ENCODE measurements around the gene BRSK1.

BRSK1 gene

DNA sequence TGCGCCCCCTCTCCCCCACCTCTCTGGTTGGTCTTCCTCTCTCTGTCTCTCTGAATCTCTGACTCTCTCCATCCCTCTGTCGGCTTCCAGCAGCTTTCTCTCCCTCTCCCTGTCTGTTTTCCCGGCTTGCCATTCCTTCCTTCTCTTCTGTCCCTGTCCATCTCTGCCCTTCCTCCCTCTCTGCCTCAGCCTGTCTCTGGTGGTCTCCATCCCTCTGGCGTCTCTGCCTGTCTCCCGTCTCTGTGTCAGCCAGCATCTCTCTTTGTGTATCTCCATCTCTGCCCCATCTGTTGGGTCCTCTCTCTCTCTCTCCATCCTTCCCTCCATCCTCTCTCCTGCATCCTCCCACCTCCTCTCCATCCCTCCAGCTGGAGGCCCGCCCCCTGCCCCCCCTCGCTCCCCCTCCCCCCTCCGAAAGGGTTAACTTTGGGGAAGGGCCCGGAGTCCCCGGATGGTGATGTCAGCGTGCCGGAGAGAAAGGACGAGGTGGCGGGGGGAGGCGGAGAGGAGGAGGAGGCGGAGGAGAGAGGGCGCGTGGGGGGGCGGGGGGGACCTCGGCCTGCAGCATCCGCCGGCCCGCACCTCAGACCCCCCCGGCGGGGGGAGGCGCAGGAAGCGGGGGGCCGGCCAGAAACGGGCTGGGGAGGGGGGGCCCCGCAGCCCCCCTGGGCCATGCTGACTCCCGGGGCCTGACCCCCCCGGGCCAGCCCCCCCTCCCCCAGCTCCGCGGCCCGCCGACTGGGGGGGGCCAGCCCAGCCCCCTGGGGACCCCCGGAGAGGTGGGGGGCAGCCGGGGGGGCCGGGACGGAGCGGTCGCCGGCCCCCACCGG is at the start of gene BRSK1:
Gene BRSK1 (plus strand): TSS at position 450 of the 830 bp plus-strand sequence. CDS start 446 bp downstream, outside the sequence.
- peak; percentile 20 for DNase-seq

- DNase-seq, result no peak
These were observed 45.8 kb upstream of the BRSK1 start for GRCh38 chr19:55238030-55238429.

- no peak for DNase-seq
These were observed 44.8 kb upstream of the BRSK1 start for GRCh38 chr19:55239004-55239403.

DNA sequence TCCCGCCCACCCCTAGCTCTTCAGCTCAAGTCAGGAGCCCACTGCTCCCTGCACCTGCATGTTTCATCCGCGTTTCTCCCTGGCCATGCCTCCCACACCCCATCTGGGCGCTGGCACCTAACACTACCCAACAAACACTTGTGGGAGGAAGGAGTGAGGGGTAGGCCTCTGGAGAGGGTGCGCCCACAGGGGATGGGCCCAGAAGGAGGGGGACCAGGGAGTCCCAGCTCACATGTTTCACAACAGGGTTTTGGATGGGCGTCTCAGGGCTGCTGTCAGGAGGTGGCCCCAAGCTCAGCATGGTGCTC is 43.1 kb upstream of the BRSK1 start:
- no peak for DNase-seq

DNA sequence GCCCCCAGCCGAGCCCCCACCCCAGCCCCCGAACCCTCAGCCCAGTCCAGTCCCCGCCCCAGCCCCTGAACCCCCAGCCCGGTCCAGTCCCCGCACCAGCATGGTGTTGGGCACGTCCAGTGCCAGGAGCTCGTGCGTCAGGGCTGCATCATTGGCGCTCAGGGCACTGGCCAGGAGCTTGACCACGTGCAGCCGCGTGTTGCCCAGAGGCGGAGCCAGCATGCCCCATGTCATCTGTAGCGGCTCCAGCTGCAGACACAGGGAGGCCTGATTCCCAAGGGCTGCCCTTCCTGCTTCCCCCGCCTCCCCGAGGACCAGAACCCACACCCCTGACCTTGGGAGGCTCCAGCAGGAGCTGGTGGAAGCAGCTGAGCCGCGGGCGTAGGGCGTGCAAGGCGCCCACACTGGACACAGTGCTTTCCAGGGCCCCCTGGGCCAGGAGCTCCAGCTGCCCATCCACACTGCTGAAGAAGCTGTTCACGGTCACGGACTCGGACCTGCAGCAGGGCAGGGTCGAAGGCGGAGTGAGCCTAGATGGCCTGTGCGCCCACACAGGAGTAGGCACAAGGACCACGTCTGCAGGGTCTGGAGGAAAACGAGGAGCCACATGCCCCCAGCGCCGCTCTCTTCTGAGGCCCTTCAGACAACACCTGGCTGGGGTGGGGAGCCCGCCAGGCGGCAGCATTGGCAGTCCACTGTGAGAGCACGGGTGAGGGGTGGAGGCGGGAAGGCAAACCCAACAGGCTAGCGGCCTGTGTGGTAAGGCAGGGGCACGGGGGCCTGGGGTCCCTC is 42.5 kb upstream of the BRSK1 start:
- DNase-seq, result no peak

DNA sequence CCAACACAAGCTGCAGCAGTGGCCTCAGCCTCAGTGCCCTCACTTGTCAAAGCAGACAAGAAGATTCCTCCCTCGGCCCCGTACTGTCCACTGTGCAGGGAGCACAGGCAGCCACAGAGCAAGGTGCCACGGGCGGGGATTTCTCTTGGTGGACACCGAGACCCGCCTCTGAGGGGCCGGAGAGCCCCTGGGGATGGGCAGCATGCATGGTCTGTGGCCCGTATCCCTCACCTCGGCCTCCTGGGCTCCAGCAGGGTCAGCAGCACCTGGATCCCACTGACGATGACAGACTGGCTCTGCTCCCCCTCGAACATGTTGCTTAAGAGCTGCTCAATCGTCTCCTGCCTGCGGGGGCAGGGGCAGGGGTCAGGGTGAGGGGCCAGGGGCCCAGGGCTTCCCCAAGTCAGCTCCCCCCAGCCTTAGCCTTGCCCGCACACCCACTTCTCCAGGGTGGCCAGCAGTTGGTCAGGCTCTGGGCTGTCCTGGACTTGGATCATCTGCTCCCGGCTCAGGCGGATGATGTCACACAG is 41.8 kb upstream of the BRSK1 start:
- no peak for DNase-seq

GRCh38 chr19:55242517-55242916 is 41.3 kb upstream of the BRSK1 start:
- no peak for DNase-seq

DNA sequence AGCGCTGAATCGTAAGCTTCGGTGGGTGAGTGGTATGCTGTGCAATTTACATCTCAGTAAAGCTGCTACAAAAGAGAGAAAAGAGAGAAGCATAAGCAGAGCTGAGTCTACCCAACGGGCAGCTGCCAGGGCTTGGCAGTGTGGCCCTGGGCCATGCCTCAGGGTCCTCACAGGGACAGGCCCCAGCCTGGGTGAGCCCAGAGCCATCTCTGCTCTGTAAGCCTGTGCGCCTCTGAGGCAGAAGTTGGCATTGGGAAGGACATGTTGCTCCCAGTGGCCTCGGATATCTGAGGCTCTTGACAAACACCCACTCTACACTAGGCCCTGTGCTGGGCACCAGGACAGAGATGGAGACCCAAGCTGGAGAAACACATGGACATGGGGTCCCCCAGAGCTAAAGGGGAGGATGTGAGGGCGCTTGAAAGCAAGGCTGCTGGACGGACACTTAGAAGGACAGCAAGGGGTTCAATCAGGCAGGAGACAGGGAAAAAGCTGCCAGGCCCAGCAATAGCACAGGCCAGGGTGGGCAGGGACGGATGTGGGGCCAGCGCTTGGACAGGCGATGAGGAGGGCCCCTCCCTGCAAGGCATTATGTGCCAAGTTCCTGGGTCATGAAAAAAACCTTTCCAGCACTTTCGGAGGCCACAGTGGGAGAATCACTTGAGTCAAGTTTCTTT is 39.7 kb upstream of the BRSK1 start:
- DNase-seq, result no peak

GRCh38 chr19:55245236-55245904 is 38.4 kb upstream of the BRSK1 start:
- DNase-seq, result no peak

DNA sequence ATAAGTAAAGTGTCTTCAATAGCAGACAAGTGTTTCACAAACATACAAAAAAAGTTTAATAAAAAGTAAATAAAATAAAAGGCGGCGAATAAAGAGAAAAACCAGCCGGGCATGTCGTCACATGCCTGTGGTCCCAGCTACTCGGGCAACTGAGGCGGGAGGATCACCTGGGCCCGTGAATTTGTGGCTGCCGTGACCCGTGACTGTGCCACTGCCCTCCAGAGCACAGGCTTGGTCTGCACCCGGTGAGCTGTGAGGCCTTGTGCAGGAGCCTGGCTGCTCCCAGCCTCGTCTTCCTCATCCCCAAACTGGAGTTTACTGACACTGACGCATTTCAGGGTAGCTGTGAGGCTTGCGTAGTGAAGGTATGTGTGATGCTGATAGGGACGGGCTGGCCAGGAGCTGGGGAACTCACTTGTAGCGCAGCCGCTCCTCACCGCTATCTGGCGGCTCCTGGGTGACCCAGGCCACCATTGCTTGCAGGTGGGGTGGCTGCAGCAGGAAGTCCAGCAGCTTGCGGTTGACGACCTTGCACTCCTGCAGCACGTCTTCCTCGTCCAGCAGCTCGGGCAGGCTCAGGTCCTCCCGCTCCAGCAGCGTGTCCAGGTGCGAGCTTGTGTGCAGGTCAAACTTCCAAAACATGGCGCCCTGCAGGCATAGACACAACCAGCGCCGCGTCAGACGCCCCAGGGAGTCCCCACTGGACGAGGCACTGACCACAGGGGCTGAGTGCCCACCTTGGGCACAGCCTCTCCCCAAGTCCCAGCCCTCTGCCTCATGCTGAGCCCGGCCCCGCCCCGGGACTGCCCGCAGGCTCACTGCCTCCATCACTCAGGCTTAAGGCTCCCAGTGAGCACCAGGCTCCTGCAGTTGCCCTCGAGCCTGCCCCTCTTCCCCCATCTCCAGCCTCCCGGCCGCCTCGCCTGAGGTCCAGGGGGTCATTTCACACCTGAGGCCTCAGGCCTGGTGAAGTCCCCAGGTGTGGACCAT is 37.0 kb upstream of the BRSK1 start:
- no peak for DNase-seq

DNA sequence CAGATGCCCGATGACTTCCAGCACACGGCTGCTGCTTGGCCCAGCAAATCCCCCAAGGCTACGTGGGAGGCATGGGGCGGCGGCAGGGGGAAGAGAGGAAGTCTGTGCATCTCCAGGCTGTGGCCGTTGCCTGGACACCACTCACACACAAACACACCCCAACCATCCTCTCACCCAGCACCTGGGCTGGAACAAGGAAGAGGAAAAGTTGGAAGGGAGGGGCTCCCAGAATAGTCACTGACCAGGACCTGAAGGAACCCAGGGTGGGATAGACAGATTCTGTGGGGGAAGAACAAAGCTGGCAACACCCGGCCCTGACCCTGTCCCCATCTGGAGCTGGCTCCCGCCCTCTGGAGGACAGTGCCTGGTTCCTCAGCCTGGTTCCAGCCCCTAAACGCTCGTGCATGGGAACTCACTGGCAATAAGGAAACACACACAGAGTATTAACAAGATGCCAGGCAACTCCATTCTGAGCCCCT is 36.1 kb upstream of the BRSK1 start:
- DNase-seq, result no peak

- no peak for DNase-seq
These were observed 35.6 kb upstream of the BRSK1 start for GRCh38 chr19:55248166-55248675.

- DNase-seq, result no peak
These were observed 35.1 kb upstream of the BRSK1 start for GRCh38 chr19:55248704-55249103.

DNA sequence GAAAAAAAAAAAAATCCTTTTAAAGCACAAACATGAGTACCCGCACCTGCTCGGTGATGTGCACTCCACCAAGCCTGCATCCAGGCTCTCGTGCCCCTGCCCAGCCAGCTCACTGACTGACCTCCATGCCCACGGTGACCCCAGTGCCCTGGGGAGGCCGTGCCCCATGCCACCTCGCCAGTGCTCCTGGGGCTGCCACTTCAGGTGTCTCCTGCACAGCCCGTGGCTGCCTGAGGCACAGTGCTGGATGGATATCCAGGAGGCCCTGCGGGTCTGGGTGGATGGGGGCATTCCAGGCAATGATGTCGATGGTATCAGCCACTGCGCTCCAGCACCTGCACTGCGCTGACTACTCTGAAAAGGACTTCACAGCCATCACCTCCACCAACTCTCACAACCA is 34.0 kb upstream of the BRSK1 start:
- DNase-seq, result no peak

DNA sequence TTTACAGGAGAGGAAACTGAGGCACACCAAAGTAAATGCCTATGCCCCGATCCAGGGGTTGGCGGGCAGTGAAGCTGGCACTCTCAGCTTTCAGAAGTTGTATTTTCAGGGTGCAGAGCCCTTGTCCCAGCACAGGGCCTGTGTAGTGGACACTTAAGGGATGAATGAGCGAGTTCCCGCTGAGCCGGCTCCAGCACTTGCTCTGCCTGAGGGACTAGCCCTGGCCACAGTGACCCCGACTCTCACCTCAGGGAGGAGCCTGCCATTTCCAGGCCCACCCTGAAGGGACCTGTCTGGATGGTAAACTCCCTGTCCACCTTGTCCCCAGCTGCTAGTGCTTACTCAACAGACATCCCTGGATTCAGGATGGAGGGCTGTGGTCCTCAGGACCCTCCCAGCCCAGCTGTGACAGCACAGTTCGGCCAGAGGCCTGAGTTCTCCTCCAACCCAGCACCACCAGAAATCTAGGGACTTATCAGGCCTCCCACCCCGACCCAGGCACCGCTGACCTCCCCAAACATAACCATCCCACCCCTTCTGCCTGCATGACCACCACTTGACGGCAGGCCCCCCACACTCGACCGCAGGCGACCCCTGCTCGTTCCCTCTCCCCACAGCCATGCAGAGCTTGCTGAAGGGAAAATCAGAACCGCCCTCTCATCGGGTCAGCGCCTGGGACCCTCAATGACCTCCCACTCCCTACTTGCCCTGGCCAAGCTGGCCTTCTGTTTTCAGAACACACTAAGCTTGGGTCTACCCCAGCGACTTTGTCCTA is 33.3 kb upstream of the BRSK1 start:
- DNase-seq, result no peak

- peak; percentile 46 for DNase-seq
These were observed 32.3 kb upstream of the BRSK1 start for GRCh38 chr19:55251341-55252081.

- no peak for DNase-seq
These were observed 30.8 kb upstream of the BRSK1 start for GRCh38 chr19:55252760-55253663.

DNA sequence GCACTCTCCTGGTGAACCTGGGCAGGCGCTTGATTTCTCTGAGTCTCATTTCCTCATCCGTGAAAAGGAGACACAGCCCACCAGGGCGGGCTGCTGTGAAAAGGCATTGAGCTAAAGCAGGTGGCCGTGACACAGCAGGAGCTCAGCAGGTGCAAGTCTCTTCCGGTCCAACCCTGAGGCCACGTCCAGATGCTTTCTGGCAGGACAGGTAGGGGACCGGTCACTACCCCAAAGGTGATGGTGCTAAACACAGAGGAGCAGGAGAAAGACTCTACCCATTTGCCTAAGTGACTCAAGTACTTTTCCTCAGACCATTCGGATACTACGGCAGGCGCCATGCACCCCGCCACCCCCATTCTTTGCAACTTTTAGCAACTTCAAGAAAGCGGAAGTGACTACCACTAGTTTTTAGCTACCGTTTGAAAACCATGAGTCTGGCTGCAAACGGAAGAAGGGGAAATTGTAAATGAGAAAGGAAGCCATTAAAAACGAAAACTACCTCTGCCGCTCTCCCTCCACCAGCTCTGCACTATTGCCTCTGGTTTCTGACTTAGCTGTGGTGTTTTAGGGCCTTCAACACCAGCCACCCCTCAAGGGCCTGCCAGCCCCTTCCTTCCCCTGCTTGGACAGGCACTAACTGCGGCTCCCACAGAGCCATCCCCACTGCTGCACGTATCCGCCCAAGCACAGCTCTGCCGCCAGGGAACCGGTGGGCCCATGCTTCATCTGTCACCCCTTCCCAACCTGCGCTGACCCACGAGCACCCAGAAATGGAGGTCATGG is 29.8 kb upstream of the BRSK1 start:
- DNase-seq, result peak; percentile 58

All from activated effector memory CD4-positive, alpha-beta T cell treated with Interleukin-2 at 50 U/mL for 16 hours (primary cell).